K562 (cell line): Measurements from ENCODE around the gene PTGER3. TPM values are rescaled to one million over a fixed set of nuclear protein-coding genes. Genes with fewer than 3 reads are reported as not detected.

Experiments used
- BMI1 ChIP-seq: fragments of 150-350 bp; IDR thresholded peaks from 2 replicates; pipeline ENCODE4 v1.6.1; 2014; ENCODE audit warnings: low read length
- C11orf30 ChIP-seq: fragments of 450-650 bp; IDR thresholded peaks from 2 replicates; pipeline ENCODE4 v1.6.1; 2016; ENCODE audit warnings: low read depth, mild to moderate bottlenecking
- CBFA2T3 ChIP-seq: fragments of 450-650 bp; IDR thresholded peaks from 2 replicates; pipeline ENCODE4 v1.6.1; 2017
- CHD7 ChIP-seq: fragments of 200-600 bp; sonication (generic); IDR thresholded peaks from one replicate; pipeline ENCODE4 v1.6.1; 2012; ENCODE audit warnings: mild to moderate bottlenecking, low read depth, low read length, inconsistent platforms
- E2F3 ChIP-seq: fragments of 250-450 bp; sonication (Bioruptor Pico); IDR thresholded peaks from 2 replicates; pipeline ENCODE4 v1.4.0; 2020; ENCODE audit warnings: mild to moderate bottlenecking
- ILK ChIP-seq: fragments of 450-650 bp; IDR thresholded peaks from 2 replicates; pipeline ENCODE4 v1.6.1; 2016; ENCODE audit warnings: missing genetic modification characterization, low read depth, mild to moderate bottlenecking, missing compliant biosample characterization, moderate library complexity, borderline replicate concordance
- MAFK ChIP-seq: IDR thresholded peaks from 2 replicates; pipeline ENCODE4 v1.6.1; 2011; ENCODE audit warnings: low read length, improper control_type of control experiment
- NFYB ChIP-seq: IDR thresholded peaks from 2 replicates; pipeline ENCODE4 v1.6.1; 2011; ENCODE audit warnings: mild to moderate bottlenecking, moderate library complexity; ENCODE audit not compliant: insufficient read length; ENCODE audit errors: extremely low read depth
- RFX1 ChIP-seq: fragments of 450-650 bp; IDR thresholded peaks from 2 replicates; pipeline ENCODE4 v1.6.1; 2016; ENCODE audit warnings: mild to moderate bottlenecking, moderate library complexity
- TGIF2 ChIP-seq: sonication (generic); formaldehyde crosslinking; IDR thresholded peaks from 2 replicates; pipeline ENCODE4 v1.8.1; 2022; ENCODE audit warnings: mild to moderate bottlenecking, missing genetic modification reagents, moderate library complexity
- ZBTB9 ChIP-seq: fragments of 450-650 bp; formaldehyde crosslinking; IDR thresholded peaks from 2 replicates; pipeline ENCODE4 v1.4.0; 2020; ENCODE audit warnings: mild to moderate bottlenecking, moderate library complexity
- ZNF354B ChIP-seq: fragments of 250-450 bp; sonication (Bioruptor Pico); IDR thresholded peaks from 2 replicates; pipeline ENCODE4 v1.4.0; 2020
- ZNF518B ChIP-seq: fragments of 250-450 bp; sonication (Bioruptor Pico); IDR thresholded peaks from 2 replicates; pipeline ENCODE4 v1.5.0; 2021; ENCODE audit warnings: mild to moderate bottlenecking, moderate library complexity
- ZNF589 ChIP-seq: fragments of 200-800 bp; sonication (Bioruptor generic); IDR thresholded peaks from 2 replicates; pipeline ENCODE4 v1.6.1; 2016; ENCODE audit warnings: low read depth, missing genetic modification characterization, missing compliant biosample characterization
- ZNF717 ChIP-seq: fragments of 250-450 bp; sonication (Bioruptor Pico); IDR thresholded peaks from 2 replicates; pipeline ENCODE4 v1.5.0; 2021
- polyA plus RNA-seq, 8 experiments: library from polyadenylated mRNA; depleted of rRNA in 4 of 8; stranded (reverse) in 5 of 8; unstranded in 3 of 8; fragments of >200 nt; fragmentation: Nextera tagmentation in 2 of 8; fragmentation: Illumina TruSeq in 1 of 8; extraction: Ambion mirVana in 2 of 8; extraction: Trizol in 1 of 8; gene quantifications; 2 replicates each; pipeline versions ENCODE4 v1.2.1 to v1.2.3, GENCODE V29; 2011 to 2014; ENCODE audit warnings: inconsistent platforms in 1 of 8, missing spikeins in 1 of 8
- total RNA-seq, 7 experiments: library from RNA; depleted of rRNA in 6 of 7; stranded (reverse); fragments of >200 nt in 6 of 7; fragmentation: Illumina TruSeq in 2 of 7; extraction: Trizol in 2 of 7; gene quantifications; 2 replicates each; pipeline versions ENCODE4 v1.2.1 to v1.2.3, GENCODE V29; 2011 to 2021; ENCODE audit warnings: low replicate concordance in 1 of 7

The PTGER3 gene
- total and polyA plus RNA-seq, 9 of the 15 experiments (the other 6 are each of a cell fraction or from before 2014, with no cell fraction given), result 3.8 to 28.5 (median 14.2) TPM

GRCh38 chr1:70979313-70979712 is 68.3 kb downstream of the PTGER3 start (continued):
- TF ChIP-seq ZNF518B (CRISPR knock-in tag) (no peak), RFX1 (no peak), ZNF354B (CRISPR knock-in tag) (no peak), TGIF2 (CRISPR knock-in tag) (no peak), BMI1 (no peak), ZNF589 (CRISPR knock-in tag) (no peak), CHD7 (no peak), MAFK (peak; percentile 72), E2F3 (CRISPR knock-in tag) (no peak), C11orf30 (peak; percentile 87), CBFA2T3 (no peak), ZNF717 (CRISPR knock-in tag) (no peak), ZBTB9 (CRISPR knock-in tag) (no peak), NFYB (no peak), ILK (tag) (no peak)
